ENCODE results near the gene MROH8.
"Not testable (repeated sequence)": the region's sequence is repeated elsewhere in the genome, so short reads cannot be mapped to it uniquely, and the experiment has no call there.

- TF ChIP-seq POLR2A, CTCF (IDR thresholded peaks at IDR 0.05): not testable (repeated sequence)
Observed at GRCh38 chr20:37069563-37069962, 109.8 kb downstream of the MROH8 start.
